SK-N-MC (cell line): Measurements from ENCODE around the gene PROKR1.

ENCODE experiments used
- DNase-seq: peaks from one replicate; pipeline ENCODE4 v3.0.0-alpha.2; 2011; ENCODE audit warnings: low read depth, low spot score
- H3K27ac ChIP-seq: fragments of 200-600 bp; sonication (generic); 2 replicates; pipeline ENCODE4 v1.5.1; 2016; ENCODE audit warnings: mixed run types
- H3K36me3 ChIP-seq: fragments of 200-600 bp; sonication (generic); 2 replicates; pipeline ENCODE4 v1.6.1; 2017; ENCODE audit warnings: antibody characterized with exemption, low read length, mixed read lengths; ENCODE audit not compliant: insufficient read depth
- H3K4me3 ChIP-seq: fragments of 200-600 bp; sonication (generic); 2 replicates; pipeline ENCODE4 v1.5.1; 2016
- H3K9ac ChIP-seq: fragments of 200-600 bp; sonication (generic); 2 replicates; pipeline ENCODE4 v1.8.0; 2017; ENCODE audit warnings: mixed run types, mixed read lengths; ENCODE audit not compliant: insufficient read length
- H3K9me3 ChIP-seq: fragments of 200-600 bp; sonication (generic); 2 replicates; pipeline ENCODE4 v1.6.1; 2017; ENCODE audit warnings: low read depth, mild to moderate bottlenecking, antibody characterized with exemption, low read length, moderate library complexity, mixed read lengths
- EZH2 ChIP-seq: fragments of 200-600 bp; sonication (generic); IDR thresholded peaks from one replicate; pipeline ENCODE4 v1.6.1; 2017; ENCODE audit warnings: antibody characterized with exemption
- FOXP2 ChIP-seq: optimal IDR thresholded peaks from 2 replicates; pipeline ENCODE3; 2011; ENCODE audit warnings: mild to moderate bottlenecking, moderate library complexity; ENCODE audit not compliant: insufficient read depth; ENCODE audit errors: extremely low read length, control extremely low read depth
- POLR2AphosphoS5 ChIP-seq: IDR thresholded peaks from 2 replicates; pipeline ENCODE4 v1.6.1; 2012; ENCODE audit warnings: mild to moderate bottlenecking, low read depth, low read length, borderline replicate concordance

Gene PROKR1

GRCh38 chr2:68684197-68684596 is 40.8 kb downstream of the PROKR1 start:
- Histone ChIP-seq H3K4me3 (no peak overlapping the region), H3K9me3 (no peaks in the 10 kb centered on the region), H3K36me3 (no peaks in the 10 kb centered on the region), H3K27ac (no peak overlapping the region), H3K9ac (no peak overlapping the region)
- TF ChIP-seq POLR2AphosphoS5 (no peak), FOXP2 (no peak), EZH2 (no peak)
- no peak for DNase-seq

- Histone ChIP-seq H3K36me3 (no peaks in the 10 kb centered on the region), H3K9ac (no peak overlapping the region), H3K9me3 (no peaks in the 10 kb centered on the region), H3K4me3 (no peak overlapping the region), H3K27ac (no peak overlapping the region)
- DNase-seq = no peak
- TF ChIP-seq FOXP2 = no peak
- no peak for TF ChIP-seq POLR2AphosphoS5
Measured at GRCh38 chr2:68686178-68686577, 42.8 kb downstream of the PROKR1 start.

GRCh38 chr2:68687018-68687417 is 43.6 kb downstream of the PROKR1 start:
- H3K4me3 ChIP-seq = no peak overlapping the region
- DNase-seq = no peak
- TF ChIP-seq FOXP2 (no peak), EZH2 (no peak), POLR2AphosphoS5 (no peak)
- no peaks in the 10 kb centered on the region for H3K36me3 ChIP-seq
- no peaks in the 10 kb centered on the region for H3K9me3 ChIP-seq
- no peak overlapping the region for H3K9ac ChIP-seq
- no peak overlapping the region for H3K27ac ChIP-seq

- Histone ChIP-seq H3K9me3 (no peaks in the 10 kb centered on the region), H3K4me3 (peak overlapping the region; percentile 24; the same call in 1 of the 2 replicates), H3K36me3 (no peaks in the 10 kb centered on the region), H3K27ac (0 out of 2 replicates have a peak overlapping the region, but pooled peaks have one; percentile 39), H3K9ac (no peak overlapping the region)
- no peak for DNase-seq
- no peak for TF ChIP-seq EZH2
- TF ChIP-seq FOXP2 = no peak
- TF ChIP-seq POLR2AphosphoS5 = no peak
Measured at GRCh38 chr2:68689553-68690537, 46.5 kb downstream of the PROKR1 start.

- Histone ChIP-seq H3K27ac (no peak overlapping the region), H3K9ac (no peak overlapping the region), H3K9me3 (no peaks in the 10 kb centered on the region), H3K36me3 (no peaks in the 10 kb centered on the region), H3K4me3 (no peak overlapping the region)
- TF ChIP-seq EZH2 (no peak), FOXP2 (no peak), POLR2AphosphoS5 (no peak)
- DNase-seq = no peak
Measured at GRCh38 chr2:68690851-68691250, 47.5 kb downstream of the PROKR1 start.

- no peak overlapping the region for H3K9ac ChIP-seq
Measured at GRCh38 chr2:68692511-68692910, 49.1 kb downstream of the PROKR1 start.

GRCh38 chr2:68693951-68694350 is 50.6 kb downstream of the PROKR1 start:
- Histone ChIP-seq H3K4me3 (peak overlapping the region; percentile 69), H3K9me3 (0 out of 2 replicates have a peak, but pooled peaks cover 4% of the 10 kb centered on the region), H3K36me3 (no peaks in the 10 kb centered on the region), H3K27ac (peak overlapping the region; percentile 89), H3K9ac (no peak overlapping the region)
- DNase-seq = peak; percentile 98
- peak; percentile 64 for TF ChIP-seq FOXP2
- peak; percentile 51; the same call in 1 of the 2 replicates for TF ChIP-seq POLR2AphosphoS5
- TF ChIP-seq EZH2 = no peak

More at GRCh38 chr2:68692511-68692910, 49.1 kb downstream of the PROKR1 start:
- DNase-seq = no peak
- 0 out of 2 replicates have a peak, but pooled peaks cover 4% of the 10 kb centered on the region for H3K9me3 ChIP-seq
- no peaks in the 10 kb centered on the region for H3K36me3 ChIP-seq
- peak overlapping the region; percentile 69 for H3K4me3 ChIP-seq
- TF ChIP-seq FOXP2 (no peak), POLR2AphosphoS5 (no peak), EZH2 (no peak)
- no peak overlapping the region for H3K27ac ChIP-seq

GRCh38 chr2:68695971-68696370 is 52.6 kb downstream of the PROKR1 start:
- Histone ChIP-seq H3K36me3 (no peaks in the 10 kb centered on the region), H3K4me3 (no peak overlapping the region), H3K9ac (no peak overlapping the region), H3K9me3 (peaks cover 4% of the 10 kb centered on the region; the same call in 1 of the 2 replicates), H3K27ac (no peak overlapping the region)
- no peak for TF ChIP-seq FOXP2
- no peak for TF ChIP-seq POLR2AphosphoS5
- TF ChIP-seq EZH2 = no peak
- DNase-seq = no peak

GRCh38 chr2:68696554-68696953 is 53.2 kb downstream of the PROKR1 start:
- TF ChIP-seq POLR2AphosphoS5 (no peak), FOXP2 (no peak), EZH2 (no peak)
- Histone ChIP-seq H3K4me3 (no peak overlapping the region), H3K36me3 (no peaks in the 10 kb centered on the region), H3K9ac (no peak overlapping the region), H3K27ac (no peak overlapping the region), H3K9me3 (peaks cover 4% of the 10 kb centered on the region; the same call in 1 of the 2 replicates)
- no peak for DNase-seq
